Left ventricle myocardium inferior (tissue), 1 donor: ENCODE data around the gene DTWD2. TPM values are rescaled to one million over a fixed set of nuclear protein-coding genes. Genes with fewer than 3 reads are reported as not detected.
"Not testable (repeated sequence)": the region's sequence is repeated elsewhere in the genome, so short reads cannot be mapped to it uniquely, and the experiment has no call there.

Source experiments
- DNase-seq: peaks from one replicate; pipeline ENCODE4 v3.0.0-alpha.2; 2020
- H3K27ac ChIP-seq: fragments of 200-600 bp; replicated peaks from 2 replicates; pipeline ENCODE4 v1.8.0; 2021
- H3K27me3 ChIP-seq: fragments of 200-600 bp; 2 replicates; pipeline ENCODE4 v1.8.0; 2021; ENCODE audit warnings: low read depth
- H3K36me3 ChIP-seq: fragments of 200-600 bp; 2 replicates; pipeline ENCODE4 v1.8.0; 2021
- H3K4me1 ChIP-seq: fragments of 200-600 bp; 2 replicates; pipeline ENCODE4 v1.8.0; 2021
- H3K4me3 ChIP-seq: fragments of 200-600 bp; 2 replicates; pipeline ENCODE4 v1.8.0; 2021; ENCODE audit warnings: mild to moderate bottlenecking, moderate library complexity
- H3K9me3 ChIP-seq: fragments of 200-600 bp; replicated peaks from 2 replicates; pipeline ENCODE4 v1.8.0; 2021
- CTCF ChIP-seq: fragments of 200-600 bp; IDR thresholded peaks from 2 replicates; pipeline ENCODE4 v1.8.0; 2021; ENCODE audit warnings: antibody characterized with exemption, mild to moderate bottlenecking, borderline replicate concordance
- intact Hi-C: fragments of 100-400 bp; cut with micrococcal nuclease; formaldehyde crosslinking; loops from one replicate; pipeline ENCODE4 v1.11.0; 2022
- total RNA-seq: library from RNA; stranded (reverse); fragmentation: NEBNext Ultra II Directional; extraction: Animal tissue kit (Norgen Biotek cat#: 25700); gene quantifications from one replicate; pipeline ENCODE4 v1.2.1, GENCODE V29; 2021
- donor health status: DM: no; HTN: yes; CAD: no; lungs with severe emphysema.

Gene DTWD2
- total RNA-seq, 1 donor from 2014 or later: 14.7 TPM

- DNase-seq: no peak
- Histone ChIP-seq H3K4me3 (no peak overlapping the region), H3K27me3 (no peaks in the 10 kb centered on the region), H3K36me3 (no peaks in the 10 kb centered on the region), H3K9me3 (no peaks in the 10 kb centered on the region), H3K27ac (no peak overlapping the region), H3K4me1 (peaks cover 5% of the 10 kb centered on the region)
- intact Hi-C loops: no loop called here
- TF ChIP-seq CTCF: no peak
Observed at GRCh38 chr5:118953652-118954005, 34.7 kb downstream of the DTWD2 start.

GRCh38 chr5:118952992-118953651, 35.2 kb downstream of the DTWD2 start:
- TF ChIP-seq CTCF: no peak
- intact Hi-C loops: no loop called here
- Histone ChIP-seq H3K27me3 (no peaks in the 10 kb centered on the region), H3K36me3 (no peaks in the 10 kb centered on the region), H3K4me1 (peaks cover 5% of the 10 kb centered on the region), H3K4me3 (no peak overlapping the region), H3K27ac (no peak overlapping the region), H3K9me3 (no peaks in the 10 kb centered on the region)
- no peak for DNase-seq

DNA sequence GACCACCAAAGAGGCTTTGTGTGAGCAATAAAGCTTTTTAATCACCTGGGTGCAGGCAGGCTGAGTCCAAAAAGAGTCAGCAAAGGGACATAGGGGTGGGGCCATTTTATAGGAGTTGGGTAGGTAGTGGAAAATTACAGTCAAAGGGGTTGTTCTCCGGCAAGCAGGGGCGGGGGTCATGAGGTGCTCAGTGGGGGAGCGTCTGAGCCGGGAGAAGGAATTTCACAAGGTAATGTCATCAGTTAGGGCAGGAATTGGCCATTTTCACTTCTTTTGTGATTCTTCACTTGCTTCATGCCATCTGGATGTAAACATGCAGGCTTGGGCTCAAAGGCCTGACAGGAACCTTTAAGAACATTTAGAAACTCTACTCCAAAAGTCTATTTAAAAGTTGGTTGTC, 36.0 kb downstream of the DTWD2 start:
- H3K27me3 ChIP-seq, H3K4me3 ChIP-seq, H3K36me3 ChIP-seq, DNase-seq, H3K4me1 ChIP-seq, H3K9me3 ChIP-seq, intact Hi-C loops, H3K27ac ChIP-seq: not testable (repeated sequence)

DNA sequence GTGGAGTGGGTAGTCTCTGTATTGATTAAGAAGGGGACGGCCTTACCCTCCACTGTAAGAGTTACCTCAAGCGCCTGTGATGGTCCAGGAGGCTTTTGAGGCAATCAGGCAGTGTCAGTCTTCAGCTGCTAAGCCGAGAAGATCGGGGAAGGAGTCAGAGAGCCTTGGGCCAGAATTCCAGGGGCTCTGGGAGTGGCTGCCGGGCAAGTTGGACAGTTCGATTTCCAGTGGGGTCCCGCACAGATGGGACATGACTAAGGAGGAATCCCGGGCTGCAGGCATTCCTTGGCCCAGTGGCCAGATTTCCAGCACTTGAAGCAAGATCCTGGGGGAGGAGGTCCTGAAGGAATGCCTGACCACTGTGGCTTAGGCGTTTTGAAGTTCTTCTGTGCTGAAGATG, 38.0 kb downstream of the DTWD2 start:
- H3K4me1 ChIP-seq, H3K27ac ChIP-seq, intact Hi-C loops, H3K9me3 ChIP-seq, DNase-seq, H3K4me3 ChIP-seq, H3K27me3 ChIP-seq, H3K36me3 ChIP-seq: not testable (repeated sequence)

DNA sequence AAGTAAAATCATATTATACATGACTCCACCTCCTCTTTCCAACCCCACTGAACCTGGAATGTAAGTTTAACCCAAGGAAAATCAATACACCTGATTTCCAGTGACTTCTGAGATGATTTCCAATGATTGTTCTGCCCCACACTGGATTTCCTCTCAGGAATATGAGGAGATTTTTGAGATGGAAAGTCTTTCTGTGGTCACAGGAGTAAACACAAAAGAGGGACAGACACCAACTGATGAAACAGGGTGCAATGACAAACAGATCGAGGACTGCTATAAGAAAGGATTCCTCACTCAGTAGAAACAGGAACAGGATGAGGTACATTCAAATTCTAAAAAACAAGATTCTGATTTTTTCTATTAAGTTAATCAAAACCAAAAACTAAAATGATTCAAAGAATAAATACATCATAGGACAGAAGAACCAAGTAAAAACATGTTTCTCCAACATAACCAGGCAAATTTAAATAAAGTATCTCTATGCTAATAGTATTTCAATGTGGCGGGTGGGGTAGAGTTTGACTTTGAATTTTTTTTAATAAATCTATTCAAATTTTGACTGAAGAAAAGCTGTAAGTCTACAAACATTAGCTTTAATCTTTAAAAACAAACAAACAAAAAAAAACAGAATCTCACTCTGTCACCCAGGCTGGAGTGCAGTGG, 42.1 kb downstream of the DTWD2 start:
- H3K9me3 ChIP-seq: no peaks in the 10 kb centered on the region
- no peaks in the 10 kb centered on the region for H3K36me3 ChIP-seq
- intact Hi-C loops: no loop called here
- DNase-seq: no peak
- H3K27me3 ChIP-seq: no peaks in the 10 kb centered on the region
- H3K4me3 ChIP-seq: no peak overlapping the region
- no peaks in the 10 kb centered on the region for H3K4me1 ChIP-seq
- no peak overlapping the region for H3K27ac ChIP-seq
- TF ChIP-seq CTCF: no peak

- no peak overlapping the region for H3K4me3 ChIP-seq
- no peaks in the 10 kb centered on the region for H3K27me3 ChIP-seq
- peaks cover 6% of the 10 kb centered on the region for H3K4me1 ChIP-seq
- intact Hi-C loops: no loop called here
- H3K9me3 ChIP-seq: no peaks in the 10 kb centered on the region
- no peak overlapping the region for H3K27ac ChIP-seq
- H3K36me3 ChIP-seq: no peaks in the 10 kb centered on the region
- no peak for TF ChIP-seq CTCF
- DNase-seq: no peak
Observed at GRCh38 chr5:118937393-118938061, 50.8 kb downstream of the DTWD2 start.
